Dendritic cell treated with granulocyte-macrophage colony-stimulating factor and Interleukin-4, amounts not matched to agents 40 ng/mL and 50 ng/mL, for 4 days (primary cell): ENCODE results near the gene EMP2.

Source experiments
- H3K27ac Mint-ChIP-seq: one replicate; pipeline ENCODE4 v1.8.0; 2022; ENCODE audit warnings: mild to moderate bottlenecking, mixed read lengths
- H3K27me3 Mint-ChIP-seq: one replicate; pipeline ENCODE4 v1.8.0; 2022; ENCODE audit warnings: mild to moderate bottlenecking, mixed read lengths
- H3K36me3 Mint-ChIP-seq: one replicate; pipeline ENCODE4 v1.8.0; 2022; ENCODE audit warnings: low read depth, mixed read lengths
- H3K4me1 Mint-ChIP-seq: one replicate; pipeline ENCODE4 v1.8.0; 2022; ENCODE audit warnings: low read depth, mixed read lengths
- H3K4me3 Mint-ChIP-seq: one replicate; pipeline ENCODE4 v1.8.0; 2022; ENCODE audit warnings: mild to moderate bottlenecking, moderate library complexity, mixed read lengths
- H3K9me3 Mint-ChIP-seq: one replicate; pipeline ENCODE4 v1.8.0; 2022; ENCODE audit warnings: mixed read lengths
- intact Hi-C: fragments of 100-400 bp; cut with micrococcal nuclease; formaldehyde crosslinking; loops from one replicate; pipeline ENCODE4 v1.15.0; 2022

EMP2 gene

DNA sequence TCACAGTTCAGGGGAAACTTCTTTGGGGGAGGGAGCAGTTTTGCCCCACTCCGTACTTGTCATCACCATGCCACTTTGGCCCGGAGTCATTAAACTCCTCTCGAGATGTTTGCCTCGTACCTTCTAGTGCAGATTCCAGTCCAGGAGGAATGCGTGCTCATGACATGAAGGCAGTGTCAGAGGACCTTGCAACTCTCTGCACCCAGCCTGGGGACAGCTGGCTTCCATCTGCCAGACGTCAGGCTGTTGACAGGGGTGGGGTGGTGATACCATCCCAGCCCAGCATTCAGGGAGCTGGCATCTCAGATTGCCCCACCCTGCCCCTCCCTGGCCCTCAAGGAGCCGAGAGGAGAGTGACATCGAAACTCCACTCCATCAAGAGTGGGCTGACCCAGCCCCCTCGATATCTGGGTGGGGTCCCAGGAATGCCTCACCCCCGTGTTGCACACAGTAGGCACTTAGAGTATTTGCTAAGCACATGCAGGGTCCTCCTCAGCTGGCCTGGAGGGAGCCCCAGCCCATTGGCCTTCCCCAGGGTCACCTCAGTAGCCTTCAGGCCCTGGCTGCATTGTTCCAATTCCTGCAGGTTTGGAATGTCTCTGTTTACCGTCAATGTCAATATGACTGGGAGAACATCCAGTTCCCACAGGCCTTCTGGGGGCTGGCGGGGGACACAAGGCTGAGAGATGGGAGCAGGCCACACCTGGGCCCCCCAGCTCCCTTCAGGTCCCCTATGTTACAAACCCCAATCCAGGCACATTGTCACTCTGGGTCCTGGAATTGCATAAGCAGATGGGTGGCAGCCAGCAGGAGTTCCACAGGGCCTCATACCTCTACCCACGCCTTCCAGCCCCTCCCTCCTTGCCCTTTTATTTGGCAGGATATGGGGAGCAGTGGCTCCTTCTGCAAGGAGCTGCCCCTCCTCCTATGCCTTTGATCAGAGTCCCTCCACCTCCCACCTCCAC is 21.3 kb upstream of the EMP2 start:
- Mint-ChIP-seq H3K4me1 (no peaks in the 10 kb centered on the region), H3K4me3 (no peak overlapping the region), H3K27me3 (peaks cover 31% of the 10 kb centered on the region), H3K36me3 (no peaks in the 10 kb centered on the region), H3K9me3 (no peaks in the 10 kb centered on the region), H3K27ac (no peak overlapping the region)
- intact Hi-C loops = no loop called here

DNA sequence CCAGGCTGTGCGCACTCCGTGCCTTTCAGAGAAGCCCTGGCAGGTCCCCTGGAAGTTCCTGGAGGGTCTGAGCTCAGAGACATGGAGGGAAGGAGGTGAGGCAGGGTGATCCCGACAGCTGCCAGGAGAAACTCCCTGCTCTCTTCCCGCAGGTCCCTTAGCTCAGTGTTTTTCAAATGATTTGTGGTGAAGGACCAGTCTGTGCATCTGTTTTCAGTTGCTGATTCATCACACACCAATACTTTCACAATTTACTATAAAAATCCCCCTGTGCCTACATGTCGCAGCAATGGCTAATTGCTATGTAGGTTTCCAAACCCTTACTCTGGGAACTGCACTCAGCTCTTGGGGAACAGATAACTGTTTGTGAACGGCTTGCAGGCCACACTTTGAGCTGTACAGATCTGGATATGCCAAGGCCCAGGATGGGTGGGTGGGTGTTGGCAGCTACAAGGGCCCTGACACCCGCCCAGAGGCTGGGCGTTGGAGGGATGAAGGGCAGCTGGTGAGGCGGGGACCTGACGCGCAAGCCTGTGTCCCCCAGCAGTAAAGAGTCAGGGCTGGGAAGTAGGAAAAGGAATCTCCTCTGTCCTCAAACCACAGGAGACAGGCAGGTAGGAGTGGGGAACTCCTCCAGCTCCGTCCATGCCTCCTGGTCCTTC is 20.5 kb upstream of the EMP2 start:
- no peak overlapping the region for H3K4me3 Mint-ChIP-seq
- H3K9me3 Mint-ChIP-seq = no peaks in the 10 kb centered on the region
- H3K27me3 Mint-ChIP-seq = peaks cover 30% of the 10 kb centered on the region
- no peak overlapping the region for H3K27ac Mint-ChIP-seq
- intact Hi-C loops = no loop called here
- H3K36me3 Mint-ChIP-seq = no peaks in the 10 kb centered on the region
- H3K4me1 Mint-ChIP-seq = no peaks in the 10 kb centered on the region

DNA sequence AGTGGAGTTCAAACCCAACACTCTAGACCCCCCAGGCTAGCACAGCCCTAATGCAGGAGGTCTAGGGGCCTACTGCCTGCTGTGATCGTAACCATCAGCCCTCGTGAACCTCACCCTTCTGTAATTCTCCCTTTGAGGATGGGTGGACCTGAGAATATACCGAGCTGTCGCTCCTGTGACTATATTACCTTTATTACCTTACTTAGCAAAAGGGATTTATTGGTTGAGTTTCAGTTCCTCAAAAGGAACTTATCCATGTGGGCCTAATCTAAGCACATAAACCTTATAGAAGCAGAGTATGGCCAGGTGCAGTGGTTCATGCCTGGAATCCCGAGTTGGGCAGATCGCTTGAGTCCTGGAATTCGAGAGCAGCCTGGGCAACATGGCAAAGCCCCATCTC is 19.2 kb upstream of the EMP2 start:
- no peaks in the 10 kb centered on the region for H3K4me1 Mint-ChIP-seq
- no peak overlapping the region for H3K27ac Mint-ChIP-seq
- intact Hi-C loops = no loop called here
- H3K27me3 Mint-ChIP-seq = peaks cover 36% of the 10 kb centered on the region
- H3K36me3 Mint-ChIP-seq = no peaks in the 10 kb centered on the region
- H3K4me3 Mint-ChIP-seq = no peak overlapping the region
- no peaks in the 10 kb centered on the region for H3K9me3 Mint-ChIP-seq

GRCh38 chr16:10598157-10598556 is 17.8 kb upstream of the EMP2 start:
- Mint-ChIP-seq H3K27ac (no peak overlapping the region), H3K4me3 (no peak overlapping the region), H3K36me3 (no peaks in the 10 kb centered on the region), H3K9me3 (no peaks in the 10 kb centered on the region), H3K4me1 (no peaks in the 10 kb centered on the region), H3K27me3 (peaks cover 28% of the 10 kb centered on the region)
- intact Hi-C loops = no loop called here

DNA sequence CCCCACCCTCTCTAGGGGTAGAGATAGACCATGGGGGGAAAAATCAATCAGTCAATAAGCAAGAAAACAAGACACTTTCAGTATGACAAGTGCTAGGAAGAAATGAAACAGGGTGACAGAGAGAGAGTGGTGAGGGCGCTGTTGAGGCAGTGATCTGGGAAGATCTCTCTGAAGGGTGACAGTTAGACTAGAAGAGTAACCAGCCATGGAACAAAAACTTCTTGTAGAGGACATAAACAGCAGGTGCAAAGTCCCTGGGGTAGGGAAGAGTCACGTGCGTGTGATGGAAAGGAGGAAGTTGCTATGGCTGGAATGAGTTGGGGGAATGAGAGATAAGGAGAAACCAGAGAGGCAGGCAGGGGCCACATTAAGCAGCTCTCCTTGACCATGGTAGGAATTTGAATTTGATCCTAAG is 16.8 kb upstream of the EMP2 start:
- intact Hi-C loops = no loop called here
- H3K27me3 Mint-ChIP-seq = peaks cover 22% of the 10 kb centered on the region
- H3K36me3 Mint-ChIP-seq = no peaks in the 10 kb centered on the region
- H3K9me3 Mint-ChIP-seq = no peaks in the 10 kb centered on the region
- no peaks in the 10 kb centered on the region for H3K4me1 Mint-ChIP-seq
- H3K27ac Mint-ChIP-seq = no peak overlapping the region
- no peak overlapping the region for H3K4me3 Mint-ChIP-seq

DNA sequence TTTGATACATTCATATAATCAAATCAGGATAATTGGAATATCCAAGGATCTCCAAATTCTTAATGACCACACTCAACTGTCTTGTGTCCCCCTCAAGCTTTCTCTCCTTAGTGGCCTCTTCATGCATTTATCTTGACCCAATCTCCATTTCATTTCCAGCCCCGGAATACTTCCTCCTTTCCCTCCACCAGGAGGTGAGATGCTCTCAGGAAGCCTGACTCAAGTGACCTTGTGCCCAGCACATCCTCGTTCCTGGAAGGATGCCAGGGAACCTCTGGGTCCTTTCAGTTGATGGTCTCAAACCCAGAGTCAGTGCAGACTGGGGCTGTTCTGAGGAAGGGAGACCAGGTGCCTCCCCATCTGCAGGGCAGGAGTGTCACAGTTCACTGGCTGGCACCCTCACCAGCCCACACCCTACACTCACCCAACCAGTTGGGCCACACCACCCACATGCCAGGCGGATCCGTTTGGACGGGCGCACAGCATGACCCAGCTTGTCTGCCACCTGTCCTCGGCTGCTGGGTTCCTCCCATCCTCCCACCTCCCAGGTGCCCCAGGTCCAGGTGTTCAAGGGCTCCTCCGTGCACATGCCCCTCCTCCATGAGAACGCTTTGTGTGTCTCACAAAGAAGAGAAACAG is 14.0 kb upstream of the EMP2 start:
- no peaks in the 10 kb centered on the region for H3K36me3 Mint-ChIP-seq
- peaks cover 24% of the 10 kb centered on the region for H3K27me3 Mint-ChIP-seq
- H3K27ac Mint-ChIP-seq = no peak overlapping the region
- no peak overlapping the region for H3K4me3 Mint-ChIP-seq
- H3K9me3 Mint-ChIP-seq = no peaks in the 10 kb centered on the region
- no peaks in the 10 kb centered on the region for H3K4me1 Mint-ChIP-seq
- intact Hi-C loops = no loop called here

GRCh38 chr16:10592611-10593010 is 12.2 kb upstream of the EMP2 start:
- no peak overlapping the region for H3K4me3 Mint-ChIP-seq
- no peaks in the 10 kb centered on the region for H3K4me1 Mint-ChIP-seq
- no peaks in the 10 kb centered on the region for H3K9me3 Mint-ChIP-seq
- H3K36me3 Mint-ChIP-seq = no peaks in the 10 kb centered on the region
- no peak overlapping the region for H3K27ac Mint-ChIP-seq
- intact Hi-C loops = no loop called here
- H3K27me3 Mint-ChIP-seq = peaks cover 23% of the 10 kb centered on the region

GRCh38 chr16:10590342-10590741 is 9.9 kb upstream of the EMP2 start:
- Mint-ChIP-seq H3K4me1 (no peaks in the 10 kb centered on the region), H3K27me3 (peaks cover 16% of the 10 kb centered on the region), H3K27ac (no peak overlapping the region), H3K9me3 (no peaks in the 10 kb centered on the region), H3K36me3 (no peaks in the 10 kb centered on the region), H3K4me3 (no peak overlapping the region)
- intact Hi-C loops = no loop called here

- H3K4me1 Mint-ChIP-seq = no peaks in the 10 kb centered on the region
- peaks cover 23% of the 10 kb centered on the region for H3K27me3 Mint-ChIP-seq
- no peak overlapping the region for H3K4me3 Mint-ChIP-seq
- no peaks in the 10 kb centered on the region for H3K9me3 Mint-ChIP-seq
- no peak overlapping the region for H3K27ac Mint-ChIP-seq
- no peaks in the 10 kb centered on the region for H3K36me3 Mint-ChIP-seq
- intact Hi-C loops = no loop called here
These were observed 8.7 kb upstream of the EMP2 start for GRCh38 chr16:10589109-10589508.

DNA sequence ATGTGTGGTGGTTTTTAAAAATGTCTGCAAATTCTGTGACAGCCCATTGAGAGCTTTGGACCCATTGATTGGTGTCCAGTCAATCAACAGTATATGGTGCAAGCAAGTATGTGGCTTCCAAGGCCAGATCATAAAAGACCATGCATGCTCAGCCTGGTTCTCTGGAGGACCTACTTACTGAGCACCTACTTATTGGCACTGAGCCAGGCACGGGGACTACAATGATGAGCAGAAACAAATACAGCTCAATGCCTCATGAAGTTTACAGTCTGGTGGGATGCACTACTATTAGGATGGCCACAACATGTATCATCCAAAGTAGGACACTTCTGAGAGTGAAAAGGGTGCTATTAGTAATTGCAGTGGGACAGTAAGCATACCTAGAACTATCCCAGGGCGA is 7.2 kb upstream of the EMP2 start:
- Mint-ChIP-seq H3K4me3 (no peak overlapping the region), H3K9me3 (no peaks in the 10 kb centered on the region), H3K4me1 (no peaks in the 10 kb centered on the region), H3K36me3 (no peaks in the 10 kb centered on the region), H3K27me3 (peaks cover 36% of the 10 kb centered on the region), H3K27ac (no peak overlapping the region)
- intact Hi-C loops = no loop called here

- peaks cover 9% of the 10 kb centered on the region for H3K4me1 Mint-ChIP-seq
- intact Hi-C loops = no loop called here
- no peaks in the 10 kb centered on the region for H3K36me3 Mint-ChIP-seq
- no peak overlapping the region for H3K27ac Mint-ChIP-seq
- H3K9me3 Mint-ChIP-seq = no peaks in the 10 kb centered on the region
- H3K4me3 Mint-ChIP-seq = no peak overlapping the region
- H3K27me3 Mint-ChIP-seq = peaks cover 56% of the 10 kb centered on the region
These were observed 4.6 kb upstream of the EMP2 start for GRCh38 chr16:10584981-10585438.

DNA sequence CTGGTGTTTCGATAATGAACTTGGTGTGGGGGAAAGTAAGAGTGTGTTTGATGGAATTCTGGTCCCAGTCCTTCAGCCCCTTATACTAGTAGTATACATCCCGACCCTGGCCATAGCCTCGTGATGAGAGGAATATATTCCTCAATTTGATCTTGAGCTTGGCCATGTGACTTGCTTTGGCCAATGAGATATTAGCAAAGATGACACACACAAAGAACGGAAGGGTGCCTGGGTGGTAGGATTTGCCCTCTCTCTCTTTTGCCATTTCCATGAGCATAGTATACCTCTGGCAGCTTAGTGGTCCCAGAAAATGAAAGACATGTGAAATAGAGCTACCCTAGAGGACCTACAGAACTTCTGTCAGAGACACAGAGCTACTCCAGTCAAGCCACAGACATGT is 2.9 kb upstream of the EMP2 start:
- Mint-ChIP-seq H3K27ac (no peak overlapping the region), H3K4me1 (peaks cover 9% of the 10 kb centered on the region), H3K27me3 (peaks cover 67% of the 10 kb centered on the region), H3K9me3 (no peaks in the 10 kb centered on the region), H3K36me3 (no peaks in the 10 kb centered on the region), H3K4me3 (no peak overlapping the region)
- intact Hi-C loops = no loop called here

DNA sequence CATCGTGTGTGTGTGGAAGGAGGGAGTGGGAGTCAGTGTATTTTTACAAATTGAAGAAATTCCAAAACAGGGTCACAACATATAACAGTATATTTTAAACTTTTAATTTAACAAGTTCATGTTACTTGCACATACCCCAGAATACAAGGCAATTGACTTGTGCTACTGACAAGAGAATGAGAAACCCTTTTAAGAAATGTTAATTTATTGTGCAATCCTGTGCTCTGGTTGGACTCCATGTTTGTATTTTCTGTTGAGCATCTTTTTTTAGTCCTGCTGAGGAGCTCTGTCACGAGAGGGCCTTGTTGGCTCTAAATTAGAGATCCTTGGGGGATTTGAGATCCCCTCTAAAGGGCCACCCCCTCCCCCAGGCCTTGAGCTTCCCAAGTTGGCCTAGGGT is 1.1 kb upstream of the EMP2 start:
- peaks cover 73% of the 10 kb centered on the region for H3K27me3 Mint-ChIP-seq
- H3K4me1 Mint-ChIP-seq = peaks cover 9% of the 10 kb centered on the region
- H3K9me3 Mint-ChIP-seq = no peaks in the 10 kb centered on the region
- no peak overlapping the region for H3K4me3 Mint-ChIP-seq
- no peak overlapping the region for H3K27ac Mint-ChIP-seq
- H3K36me3 Mint-ChIP-seq = no peaks in the 10 kb centered on the region
- intact Hi-C loops = no loop called here

DNA sequence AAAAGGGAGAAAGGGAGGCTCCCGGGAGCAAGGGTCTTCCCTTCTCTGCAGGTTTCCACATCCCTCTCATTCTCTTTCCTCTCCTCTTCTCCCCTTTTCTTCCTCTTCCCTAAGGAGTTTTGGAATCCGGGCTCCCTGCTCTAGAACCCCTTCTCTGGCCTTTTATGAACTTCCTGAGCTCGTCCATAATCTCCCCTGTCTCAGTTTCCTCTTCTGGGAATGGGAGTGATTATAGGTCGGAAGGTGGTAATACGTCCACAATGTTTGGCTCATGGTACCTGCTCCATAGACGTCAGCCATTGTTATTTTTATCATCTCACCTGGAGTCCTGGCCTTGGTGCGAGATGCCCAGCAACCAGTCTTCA is 467 bp upstream of the EMP2 start:
- Mint-ChIP-seq H3K27ac (no peak overlapping the region), H3K27me3 (peaks cover 73% of the 10 kb centered on the region), H3K4me3 (peak overlapping the region; percentile 52), H3K36me3 (no peaks in the 10 kb centered on the region), H3K9me3 (no peaks in the 10 kb centered on the region), H3K4me1 (peaks cover 9% of the 10 kb centered on the region)
- intact Hi-C loops = no loop called here
